ENCODE measurements around the gene OTOP2. TPM values are rescaled to one million over a fixed set of nuclear protein-coding genes. Genes with fewer than 3 reads are reported as not detected.

Gene OTOP2
- total RNA-seq (not detected), polyA plus RNA-seq (not detected)

- peak within 1 kb of the TSS in 1 of 3 donors; percentile 38 for H3K27ac Mint-ChIP-seq
These were observed at the start of gene OTOP2 for GRCh38 chr17:74924250-74924948. Gene OTOP2 (plus strand): TSS chr17:74924273. CDS start chr17:74924633, 360 bp downstream.

GRCh38 chr17:74874615-74875037, 49.4 kb upstream of the OTOP2 start:
- Mint-ChIP-seq H3K4me3 (peak overlapping the region in 2 of 4 donors; percentile 0 to 77), H3K9me3 (no peaks in the 10 kb centered on the region), H3K4me1 (peaks cover 4 to 27% (median 17%) of the 10 kb centered on the region in 4 donors), H3K36me3 (no peaks in the 10 kb centered on the region), H3K27me3 (peaks cover 10% of the 10 kb centered on the region), H3K27ac (no peak overlapping the region)
- H3K9me3 ChIP-seq (ENCODE audit: control insufficient read depth in 2 of 2, low read length in 2 of 2), result no peaks in the 10 kb centered on the region
- DNase-seq (no peak), ATAC-seq (ENCODE audit: low read depth in 2 of 2) (no peak)
- H3K4me3 ChIP-seq (ENCODE audit: low read depth, low read length), result no peak overlapping the region
- no peaks in the 10 kb centered on the region for H3K36me3 ChIP-seq (ENCODE audit: control insufficient read depth, insufficient read depth, low read length)
- H3K27me3 ChIP-seq (ENCODE audit: control insufficient read depth, insufficient read depth, low read length), result no peaks in the 10 kb centered on the region
- peaks cover 24% of the 10 kb centered on the region for H3K4me1 ChIP-seq (ENCODE audit: control insufficient read depth, insufficient read depth, low read length, poor library complexity, severe bottlenecking)
- H3K27ac ChIP-seq (ENCODE audit: insufficient read depth, low read length, poor library complexity, severe bottlenecking), result no peak overlapping the region

More at GRCh38 chr17:74924250-74924948, at the start of gene OTOP2:
- Mint-ChIP-seq H3K9me3 (peaks cover 0 to 1% (median 0%) of the 10 kb centered on the region in 7 donors), H3K4me1 (peaks cover 0 to 22% (median 0%) of the 10 kb centered on the region in 4 donors), H3K36me3 (no peaks in the 10 kb centered on the region), H3K27me3 (peaks cover 79% of the 10 kb centered on the region), H3K4me3 (peak within 1 kb of the TSS in 2 of 4 donors; percentile 44 to 63)
- Histone ChIP-seq H3K4me3 (ENCODE audit: low read depth, low read length) (no peak within 1 kb of the TSS), H3K36me3 (ENCODE audit: control insufficient read depth, insufficient read depth, low read length) (no peaks in the 10 kb centered on the region), H3K4me1 (ENCODE audit: control insufficient read depth, insufficient read depth, low read length, poor library complexity, severe bottlenecking) (peaks cover 19% of the 10 kb centered on the region), H3K27me3 (ENCODE audit: control insufficient read depth, insufficient read depth, low read length) (peaks cover 9% of the 10 kb centered on the region), H3K27ac (ENCODE audit: insufficient read depth, low read length, poor library complexity, severe bottlenecking) (no peak within 1 kb of the TSS), H3K9me3 (ENCODE audit: control insufficient read depth in 2 of 2, low read length in 2 of 2) (no peaks in the 10 kb centered on the region)
- peak in 1 of 3 donors; percentile 5 for DNase-seq
- ATAC-seq (ENCODE audit: low read depth in 2 of 2), result peak in 1 of 2 donors; percentile 25

- peak overlapping the region in 1 of 3 donors; percentile 71 for H3K27ac Mint-ChIP-seq
- peaks cover 4 to 26% (median 16%) of the 10 kb centered on the region in 4 donors for H3K4me1 Mint-ChIP-seq
- Histone ChIP-seq H3K4me1 (ENCODE audit: control insufficient read depth, insufficient read depth, low read length, poor library complexity, severe bottlenecking) (peaks cover 24% of the 10 kb centered on the region), H3K9me3 (ENCODE audit: control insufficient read depth in 2 of 2, low read length in 2 of 2) (no peaks in the 10 kb centered on the region), H3K27me3 (ENCODE audit: control insufficient read depth, insufficient read depth, low read length) (no peaks in the 10 kb centered on the region), H3K36me3 (ENCODE audit: control insufficient read depth, insufficient read depth, low read length) (no peaks in the 10 kb centered on the region), H3K27ac (ENCODE audit: insufficient read depth, low read length, poor library complexity, severe bottlenecking) (no peak overlapping the region), H3K4me3 (ENCODE audit: low read depth, low read length) (no peak overlapping the region)
- H3K4me3 Mint-ChIP-seq, result peak overlapping the region in 2 of 4 donors; percentile 0 to 77
- no peak for ATAC-seq (ENCODE audit: low read depth in 2 of 2)
- no peak for DNase-seq
- no peaks in the 10 kb centered on the region for H3K36me3 Mint-ChIP-seq
- H3K27me3 Mint-ChIP-seq, result peaks cover 10% of the 10 kb centered on the region
- no peaks in the 10 kb centered on the region for H3K9me3 Mint-ChIP-seq
These were observed 48.7 kb upstream of the OTOP2 start for GRCh38 chr17:74875155-74875976.

- Mint-ChIP-seq H3K27ac (no peak overlapping the region), H3K9me3 (no peaks in the 10 kb centered on the region), H3K4me1 (peaks cover 4 to 25% (median 16%) of the 10 kb centered on the region in 4 donors), H3K36me3 (no peaks in the 10 kb centered on the region), H3K27me3 (peaks cover 10% of the 10 kb centered on the region), H3K4me3 (peak overlapping the region in 1 of 4 donors; percentile 0)
- no peak for ATAC-seq (ENCODE audit: low read depth in 2 of 2)
- Histone ChIP-seq H3K27me3 (ENCODE audit: control insufficient read depth, insufficient read depth, low read length) (no peaks in the 10 kb centered on the region), H3K27ac (ENCODE audit: insufficient read depth, low read length, poor library complexity, severe bottlenecking) (no peak overlapping the region), H3K9me3 (ENCODE audit: control insufficient read depth in 2 of 2, low read length in 2 of 2) (no peaks in the 10 kb centered on the region), H3K36me3 (ENCODE audit: control insufficient read depth, insufficient read depth, low read length) (no peaks in the 10 kb centered on the region), H3K4me3 (ENCODE audit: low read depth, low read length) (no peak overlapping the region), H3K4me1 (ENCODE audit: control insufficient read depth, insufficient read depth, low read length, poor library complexity, severe bottlenecking) (peaks cover 23% of the 10 kb centered on the region)
- no peak for DNase-seq
These were observed 48.0 kb upstream of the OTOP2 start for GRCh38 chr17:74875977-74876593.

GRCh38 chr17:74877592-74878548, 46.2 kb upstream of the OTOP2 start:
- Mint-ChIP-seq H3K27me3 (peaks cover 18% of the 10 kb centered on the region), H3K9me3 (no peaks in the 10 kb centered on the region), H3K36me3 (no peaks in the 10 kb centered on the region), H3K4me1 (peaks cover 3 to 11% (median 7%) of the 10 kb centered on the region in 4 donors), H3K27ac (no peak overlapping the region), H3K4me3 (no peak overlapping the region)
- Histone ChIP-seq H3K4me3 (ENCODE audit: low read depth, low read length) (no peak overlapping the region), H3K27me3 (ENCODE audit: control insufficient read depth, insufficient read depth, low read length) (no peaks in the 10 kb centered on the region), H3K4me1 (ENCODE audit: control insufficient read depth, insufficient read depth, low read length, poor library complexity, severe bottlenecking) (peaks cover 7% of the 10 kb centered on the region), H3K36me3 (ENCODE audit: control insufficient read depth, insufficient read depth, low read length) (no peaks in the 10 kb centered on the region), H3K9me3 (ENCODE audit: control insufficient read depth in 2 of 2, low read length in 2 of 2) (no peaks in the 10 kb centered on the region), H3K27ac (ENCODE audit: insufficient read depth, low read length, poor library complexity, severe bottlenecking) (no peak overlapping the region)
- ATAC-seq (ENCODE audit: low read depth in 2 of 2), result no peak
- no peak for DNase-seq

GRCh38 chr17:74878658-74879057, 45.4 kb upstream of the OTOP2 start:
- H3K27ac ChIP-seq (ENCODE audit: insufficient read depth, low read length, poor library complexity, severe bottlenecking), result no peak overlapping the region
- H3K36me3 ChIP-seq (ENCODE audit: control insufficient read depth, insufficient read depth, low read length), result no peaks in the 10 kb centered on the region
- H3K27me3 ChIP-seq (ENCODE audit: control insufficient read depth, insufficient read depth, low read length), result no peaks in the 10 kb centered on the region
- no peak for DNase-seq
- no peak overlapping the region for H3K27ac Mint-ChIP-seq
- H3K4me3 ChIP-seq (ENCODE audit: low read depth, low read length), result no peak overlapping the region
- H3K36me3 Mint-ChIP-seq, result no peaks in the 10 kb centered on the region
- peaks cover 16% of the 10 kb centered on the region for H3K27me3 Mint-ChIP-seq
- H3K4me1 ChIP-seq (ENCODE audit: control insufficient read depth, insufficient read depth, low read length, poor library complexity, severe bottlenecking), result peaks cover 3% of the 10 kb centered on the region
- H3K9me3 ChIP-seq (ENCODE audit: control insufficient read depth in 2 of 2, low read length in 2 of 2), result no peaks in the 10 kb centered on the region
- H3K9me3 Mint-ChIP-seq, result no peaks in the 10 kb centered on the region
- H3K4me1 Mint-ChIP-seq, result peaks cover 3 to 5% (median 4%) of the 10 kb centered on the region in 4 donors
- H3K4me3 Mint-ChIP-seq, result no peak overlapping the region
- no peak for ATAC-seq (ENCODE audit: low read depth in 2 of 2)

- Histone ChIP-seq H3K4me1 (ENCODE audit: control insufficient read depth, insufficient read depth, low read length, poor library complexity, severe bottlenecking) (no peaks in the 10 kb centered on the region), H3K4me3 (ENCODE audit: low read depth, low read length) (no peak overlapping the region), H3K27me3 (ENCODE audit: control insufficient read depth, insufficient read depth, low read length) (no peaks in the 10 kb centered on the region), H3K9me3 (ENCODE audit: control insufficient read depth in 2 of 2, low read length in 2 of 2) (no peaks in the 10 kb centered on the region), H3K36me3 (ENCODE audit: control insufficient read depth, insufficient read depth, low read length) (no peaks in the 10 kb centered on the region), H3K27ac (ENCODE audit: insufficient read depth, low read length, poor library complexity, severe bottlenecking) (no peak overlapping the region)
- DNase-seq (no peak), ATAC-seq (ENCODE audit: low read depth in 2 of 2) (no peak)
- peak overlapping the region in 1 of 4 donors; percentile 49 for H3K4me3 Mint-ChIP-seq
- peaks cover 16% of the 10 kb centered on the region for H3K27me3 Mint-ChIP-seq
- no peaks in the 10 kb centered on the region for H3K36me3 Mint-ChIP-seq
- H3K9me3 Mint-ChIP-seq, result no peaks in the 10 kb centered on the region
- H3K27ac Mint-ChIP-seq, result no peak overlapping the region
- peaks cover 0 to 5% (median 0%) of the 10 kb centered on the region in 4 donors for H3K4me1 Mint-ChIP-seq
These were observed 44.8 kb upstream of the OTOP2 start for GRCh38 chr17:74879308-74879707.

Measured in CD4-positive, CD25-positive, alpha-beta regulatory T cell (primary cell).